Amniotic stem cell (primary cell): ENCODE data around the gene CELF4.

Experiments used
- DNase-seq: peaks from one replicate; lab custom pipeline; 2025; lab: John Stamatoyannopoulos, UW

The CELF4 gene

GRCh38 chr18:37219257-37219656 lies 346.3 kb downstream of the CELF4 start:
- DNase-seq: no peak

- DNase-seq: no peak
Observed at GRCh38 chr18:37218022-37218590, 347.5 kb downstream of the CELF4 start.

- no peak for DNase-seq
Observed at GRCh38 chr18:37210781-37211180, 354.8 kb downstream of the CELF4 start.

GRCh38 chr18:37207343-37207742 lies 358.3 kb downstream of the CELF4 start:
- no peak for DNase-seq

- DNase-seq: no peak
Observed at GRCh38 chr18:37199741-37200140, 365.9 kb downstream of the CELF4 start.
